ENCODE measurements around the gene SLC4A3.
"Not testable (repeated sequence)": the region's sequence is repeated elsewhere in the genome, so short reads cannot be mapped to it uniquely, and the experiment has no call there.

SLC4A3 gene

DNA sequence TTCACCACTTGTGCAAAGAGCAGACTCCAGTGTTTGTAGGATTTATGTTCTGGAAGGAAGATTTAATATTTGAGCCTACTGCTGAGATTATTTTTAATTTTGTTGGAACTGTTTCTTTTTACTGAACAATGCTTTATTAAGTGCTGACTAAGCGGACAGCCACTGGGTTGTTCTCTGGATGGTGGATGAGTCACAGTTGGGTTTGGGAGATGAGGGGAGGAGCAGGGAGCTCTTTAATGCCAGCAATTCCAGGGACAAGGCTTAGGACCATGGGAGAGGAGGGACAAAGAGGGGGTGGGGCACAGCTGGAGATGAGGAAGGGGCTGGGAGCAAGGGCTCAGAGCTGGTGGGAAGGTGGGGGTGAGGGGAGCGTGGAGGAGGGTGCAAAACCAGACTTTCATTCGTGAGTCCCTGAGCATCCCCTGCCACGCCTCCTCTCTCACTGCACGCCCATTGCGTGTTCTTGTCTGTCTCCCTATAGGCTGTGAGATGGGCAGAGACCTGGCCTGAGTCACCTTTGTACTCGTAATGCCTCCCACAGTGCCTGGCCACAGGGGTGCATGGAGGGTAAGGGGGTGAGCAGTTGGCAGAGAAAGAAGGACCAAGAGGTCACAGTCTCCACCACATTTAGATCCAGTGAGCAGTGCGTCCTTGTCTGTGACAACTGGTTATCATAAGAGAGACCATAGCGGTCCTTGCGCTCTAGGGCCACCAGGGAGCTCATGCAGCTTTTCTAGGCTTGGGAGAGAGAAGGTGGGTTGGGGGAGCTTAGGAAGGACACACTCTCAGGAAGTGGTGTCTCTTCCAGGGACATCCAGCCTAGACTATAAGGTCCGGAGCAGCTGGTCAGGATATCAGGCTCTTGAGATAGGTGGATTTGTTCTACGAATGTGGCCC, 18.4 kb downstream of the SLC4A3 start:
- DNase-seq (ENCODE audit: low spot score in 2 of 2) (no peak), ATAC-seq (no peak)
- Mint-ChIP-seq H3K36me3 (no peaks in the 10 kb centered on the region), H3K4me3 (no peak overlapping the region), H3K4me1 (peaks cover 11% of the 10 kb centered on the region), H3K9me3 (no peaks in the 10 kb centered on the region), H3K27ac (no peak overlapping the region)

DNA sequence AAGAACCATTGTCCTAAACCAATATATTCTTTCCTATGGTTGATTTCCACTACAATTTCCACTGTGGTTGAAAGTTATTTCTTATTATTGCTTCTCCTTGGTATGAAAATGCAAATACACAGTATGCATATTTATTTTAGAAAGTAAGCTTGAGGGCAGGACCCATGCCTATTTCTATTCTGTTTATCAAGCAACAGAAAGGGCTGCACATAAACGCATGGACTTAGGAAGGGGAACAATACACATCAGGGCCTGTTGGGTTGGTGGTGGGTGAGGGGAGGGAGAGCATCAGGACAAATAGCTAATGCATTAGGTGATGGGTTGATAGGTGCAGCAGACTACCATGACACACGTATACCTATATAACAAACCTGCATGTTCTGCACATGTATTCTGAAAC, 20.7 kb downstream of the SLC4A3 start:
- Mint-ChIP-seq H3K9me3 (no peaks in the 10 kb centered on the region), H3K27ac (no peak overlapping the region), H3K4me3 (no peak overlapping the region), H3K4me1 (no peaks in the 10 kb centered on the region), H3K36me3 (no peaks in the 10 kb centered on the region)
- DNase-seq (ENCODE audit: low spot score in 2 of 2) (no peak), ATAC-seq (no peak)

DNA sequence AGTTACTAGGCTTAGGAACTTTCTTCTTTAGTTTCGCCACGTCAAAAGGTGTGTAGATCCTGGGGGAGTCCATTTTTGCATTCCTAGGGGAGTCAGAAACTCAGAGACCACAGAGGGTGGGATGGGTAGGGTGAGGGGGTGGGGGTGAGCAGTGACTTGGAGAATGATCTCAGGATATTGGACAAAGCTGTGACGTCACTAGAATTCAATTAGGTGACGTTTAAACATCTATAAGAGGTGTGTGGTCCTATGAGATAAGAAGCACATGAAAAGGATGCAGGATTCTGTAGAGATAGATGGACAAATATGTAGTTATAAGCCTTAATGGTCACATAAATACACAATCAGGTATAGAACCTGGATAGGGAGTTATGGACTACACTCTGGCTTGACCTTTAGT, 21.5 kb downstream of the SLC4A3 start:
- Mint-ChIP-seq H3K27ac (no peak overlapping the region), H3K4me3 (no peak overlapping the region), H3K4me1 (no peaks in the 10 kb centered on the region), H3K36me3 (no peaks in the 10 kb centered on the region), H3K9me3 (no peaks in the 10 kb centered on the region)
- DNase-seq (ENCODE audit: low spot score in 2 of 2), result no peak
- no peak for ATAC-seq

DNA sequence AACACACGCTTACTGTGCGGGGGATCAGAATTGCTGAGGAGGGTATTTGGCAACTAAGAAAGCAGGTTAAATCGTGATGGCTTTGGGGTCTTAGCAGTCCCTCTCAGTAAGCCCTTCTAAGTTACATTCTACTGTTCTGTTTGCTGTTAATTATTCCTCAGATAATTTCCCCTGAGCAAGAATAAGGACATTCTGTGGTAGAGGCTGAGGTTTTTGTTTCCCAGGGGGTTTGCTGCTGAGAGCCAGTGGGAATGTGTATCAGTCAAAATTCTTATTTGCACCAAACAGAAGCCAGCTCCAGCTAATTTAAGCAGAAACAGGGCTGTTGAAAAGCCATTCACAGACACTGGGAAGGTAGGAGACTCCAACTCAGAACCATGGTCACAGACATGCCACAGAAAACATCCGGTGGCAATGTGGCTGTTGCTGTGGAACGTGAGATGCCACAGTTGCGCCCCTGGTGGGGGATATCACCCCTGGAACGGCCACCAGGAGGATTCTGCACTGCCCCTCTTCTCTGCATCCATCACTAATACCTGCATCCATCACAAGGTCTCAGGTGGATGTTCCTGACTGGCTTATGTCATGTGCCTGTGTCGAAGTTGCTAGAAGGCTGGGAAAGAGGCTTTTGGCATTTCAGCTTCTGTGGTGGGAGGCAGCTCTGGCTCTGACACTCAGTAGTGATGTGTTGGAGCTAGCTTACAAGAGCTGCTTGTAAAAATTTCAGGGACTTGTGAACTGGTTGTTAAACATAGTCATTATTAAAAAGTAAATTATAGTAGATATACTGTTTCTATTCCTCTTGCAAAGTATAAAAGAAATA, 23.2 kb downstream of the SLC4A3 start:
- Mint-ChIP-seq H3K27ac (no peak overlapping the region), H3K36me3 (no peaks in the 10 kb centered on the region), H3K4me3 (no peak overlapping the region), H3K9me3 (no peaks in the 10 kb centered on the region), H3K4me1 (no peaks in the 10 kb centered on the region)
- no peak for DNase-seq (ENCODE audit: low spot score in 2 of 2)
- ATAC-seq, result no peak

DNA sequence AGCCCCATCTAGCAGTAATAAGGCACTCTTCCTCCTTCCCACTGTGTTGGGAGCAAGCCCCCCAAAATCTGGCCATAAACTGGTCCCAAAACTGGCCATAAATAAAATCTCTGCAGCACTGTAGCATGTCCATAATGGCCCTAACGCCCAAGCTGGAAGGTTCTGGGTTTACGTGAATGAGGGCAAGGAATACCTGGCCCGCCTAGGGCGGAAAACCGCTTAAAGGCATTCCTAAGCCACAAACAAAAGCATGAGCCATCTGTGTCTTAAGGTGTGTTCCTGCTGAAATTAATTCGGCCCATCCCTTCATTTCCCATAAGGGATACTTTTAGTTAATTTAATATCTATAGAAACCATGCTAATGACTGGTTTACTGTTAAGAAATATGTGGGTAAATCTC, 24.2 kb downstream of the SLC4A3 start:
- not testable (repeated sequence) for H3K36me3 Mint-ChIP-seq; ATAC-seq; DNase-seq (ENCODE audit: low spot score in 2 of 2); H3K9me3 Mint-ChIP-seq; H3K27ac Mint-ChIP-seq; H3K4me1 Mint-ChIP-seq; H3K4me3 Mint-ChIP-seq

DNA sequence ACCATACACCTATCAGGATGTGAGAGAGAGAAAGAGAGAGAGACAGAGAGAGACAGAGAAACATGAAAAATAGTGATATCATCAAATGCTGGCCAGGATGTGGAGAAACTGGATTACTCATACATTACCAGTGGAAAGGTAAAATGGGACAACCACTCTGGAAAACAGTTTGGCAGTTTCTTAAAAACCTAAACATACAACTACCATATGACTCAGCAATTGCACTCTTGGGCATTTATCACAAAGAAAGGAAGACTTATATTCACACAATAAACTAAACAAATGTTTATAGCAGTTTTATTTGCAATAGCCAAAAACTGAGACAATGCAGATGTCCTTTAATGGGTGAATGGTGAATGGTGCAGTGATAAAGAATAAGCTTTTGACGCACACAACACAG, 29.1 kb downstream of the SLC4A3 start:
- Mint-ChIP-seq H3K36me3 (no peaks in the 10 kb centered on the region), H3K4me1 (no peaks in the 10 kb centered on the region), H3K9me3 (peaks cover 3% of the 10 kb centered on the region), H3K27ac (no peak overlapping the region), H3K4me3 (no peak overlapping the region)
- DNase-seq (ENCODE audit: low spot score in 2 of 2) (no peak), ATAC-seq (no peak)

DNA sequence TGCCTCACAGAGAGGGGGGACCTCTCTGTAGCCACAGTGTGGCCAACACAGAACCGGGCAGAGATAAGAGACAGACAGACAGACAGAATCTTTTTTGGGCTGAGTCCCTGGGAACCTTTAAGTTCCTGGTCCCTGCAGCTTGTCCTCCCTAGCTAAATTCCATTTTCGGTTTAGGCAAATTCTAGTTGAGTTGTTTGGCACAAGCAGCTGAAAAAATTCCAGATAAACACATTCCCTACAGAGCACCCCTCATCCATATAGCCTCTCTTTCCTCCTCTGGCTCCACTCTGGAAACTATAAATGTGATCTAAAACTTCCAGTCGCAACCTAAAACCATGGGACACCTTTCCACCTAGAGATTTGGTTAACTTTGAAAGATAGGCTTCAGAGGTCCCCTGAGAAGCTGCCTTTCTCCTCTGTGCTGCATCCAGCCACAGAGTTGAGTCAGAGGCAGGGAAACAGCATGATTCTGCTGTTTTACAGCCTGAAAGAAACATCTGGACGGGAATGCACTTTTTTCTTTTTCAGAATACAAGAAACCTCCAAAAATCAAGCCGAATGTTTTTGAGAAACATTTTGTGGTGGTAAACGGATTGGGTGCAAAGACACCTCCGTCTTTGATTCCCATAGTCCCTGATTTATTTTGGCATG, 30.9 kb downstream of the SLC4A3 start:
- Mint-ChIP-seq H3K9me3 (peaks cover 6% of the 10 kb centered on the region), H3K4me3 (no peak overlapping the region), H3K4me1 (no peaks in the 10 kb centered on the region), H3K36me3 (no peaks in the 10 kb centered on the region), H3K27ac (no peak overlapping the region)
- ATAC-seq (no peak), DNase-seq (ENCODE audit: low spot score in 2 of 2) (no peak)

DNA sequence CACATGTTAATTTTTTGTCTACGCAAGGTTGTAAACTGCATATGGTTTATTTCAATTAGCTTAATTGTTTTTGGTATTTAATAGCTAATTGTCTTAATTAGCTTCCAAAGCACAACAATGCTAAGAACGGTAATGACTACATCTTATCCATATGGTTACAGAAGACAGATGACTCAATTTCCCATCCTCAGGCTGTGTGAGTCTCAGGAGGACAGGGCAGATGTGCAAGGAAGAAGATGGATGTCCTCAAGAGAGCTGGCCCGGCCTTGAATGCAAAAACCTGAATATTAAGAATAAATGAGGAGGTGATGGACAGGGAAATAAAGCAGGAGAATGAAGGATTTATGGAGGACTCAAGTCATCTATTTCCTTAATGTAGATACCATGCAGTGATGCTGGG, 31.4 kb downstream of the SLC4A3 start:
- ATAC-seq (no peak), DNase-seq (ENCODE audit: low spot score in 2 of 2) (no peak)
- H3K9me3 Mint-ChIP-seq, result peaks cover 6% of the 10 kb centered on the region
- no peak overlapping the region for H3K27ac Mint-ChIP-seq
- no peaks in the 10 kb centered on the region for H3K36me3 Mint-ChIP-seq
- H3K4me1 Mint-ChIP-seq, result no peaks in the 10 kb centered on the region
- H3K4me3 Mint-ChIP-seq, result no peak overlapping the region

DNA sequence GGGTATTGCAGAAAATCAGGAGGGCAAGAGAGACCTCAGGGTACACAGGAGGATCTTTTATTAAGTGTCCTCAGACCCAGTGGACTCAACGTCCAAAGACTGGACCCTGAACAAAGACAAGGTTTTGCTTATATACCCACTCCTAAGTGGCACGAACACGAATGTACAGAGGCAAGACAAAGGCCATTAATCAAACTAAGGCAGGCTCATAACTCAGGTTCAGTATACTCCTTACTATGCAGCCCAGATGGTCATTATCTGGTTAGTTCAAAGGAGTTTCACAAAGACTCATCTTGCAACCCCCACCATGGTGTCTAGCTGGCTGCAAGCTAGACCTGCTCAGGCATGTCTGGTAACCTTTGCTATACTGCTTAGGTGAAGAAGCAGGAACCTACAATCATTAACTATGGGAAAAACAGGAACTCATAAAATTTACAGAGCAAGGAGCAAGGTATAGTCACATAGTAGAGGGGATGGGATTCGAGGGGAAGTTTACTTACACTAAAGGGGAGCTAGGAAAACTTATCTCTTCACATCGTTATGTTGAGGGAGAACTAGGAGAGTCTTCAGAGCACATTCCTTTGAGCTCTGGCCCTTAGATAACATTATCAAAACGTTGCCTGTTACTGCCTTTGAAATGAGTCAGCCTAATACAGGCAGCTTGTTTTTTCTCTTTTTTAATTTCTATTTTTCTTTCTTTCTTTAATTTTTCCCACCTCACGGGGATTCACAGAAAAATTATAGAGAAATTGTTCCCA, 33.9 kb downstream of the SLC4A3 start:
- Mint-ChIP-seq H3K4me1 (no peaks in the 10 kb centered on the region), H3K27ac (no peak overlapping the region), H3K4me3 (no peak overlapping the region), H3K9me3 (peaks cover 6% of the 10 kb centered on the region), H3K36me3 (no peaks in the 10 kb centered on the region)
- DNase-seq (ENCODE audit: low spot score in 2 of 2) (no peak), ATAC-seq (no peak)

DNA sequence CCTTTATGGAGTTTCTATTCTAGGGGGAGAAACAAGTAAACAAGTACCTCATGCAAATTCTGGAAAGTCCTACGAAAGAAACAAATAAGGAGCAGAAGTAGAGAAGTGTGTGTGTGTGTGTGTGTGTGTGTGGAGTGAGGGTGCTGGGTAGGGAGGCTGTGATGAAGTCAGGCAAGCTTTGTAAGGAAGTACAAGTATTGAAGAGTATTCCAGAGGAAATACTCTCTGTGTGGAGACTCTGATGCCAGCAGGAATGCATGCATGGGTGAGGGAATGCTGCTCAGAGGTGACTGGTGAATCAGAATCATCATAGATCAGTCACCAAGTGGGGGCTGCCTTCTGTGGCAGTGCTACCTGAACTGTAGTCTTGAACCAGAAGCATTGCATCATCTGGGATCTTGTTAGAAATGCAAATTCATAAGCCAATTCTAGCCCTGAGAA, 34.5 kb downstream of the SLC4A3 start:
- DNase-seq (ENCODE audit: low spot score in 2 of 2) (no peak), ATAC-seq (no peak)
- Mint-ChIP-seq H3K27ac (no peak overlapping the region), H3K36me3 (no peaks in the 10 kb centered on the region), H3K4me1 (no peaks in the 10 kb centered on the region), H3K9me3 (peaks cover 6% of the 10 kb centered on the region), H3K4me3 (no peak overlapping the region)

DNA sequence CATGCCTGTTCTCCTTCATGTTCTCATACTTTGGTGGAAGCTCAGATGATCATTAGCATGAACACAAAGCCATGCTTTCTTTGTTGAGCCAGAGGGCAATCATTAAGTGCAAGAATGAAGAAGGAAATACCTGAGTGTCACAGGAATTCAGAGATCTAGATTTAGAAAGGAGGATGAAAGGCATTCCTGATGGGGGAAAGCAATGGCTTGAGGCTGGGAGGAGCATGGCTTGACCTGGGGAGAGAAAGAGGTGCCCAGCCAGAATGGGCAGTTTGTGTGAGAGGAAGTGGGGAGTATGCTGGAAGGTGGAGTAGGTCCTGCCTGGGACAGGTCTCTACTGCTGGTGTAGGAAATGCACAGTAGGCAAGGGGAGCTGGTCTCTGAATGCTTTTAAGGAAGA, 35.1 kb downstream of the SLC4A3 start:
- Mint-ChIP-seq H3K4me1 (no peaks in the 10 kb centered on the region), H3K4me3 (no peak overlapping the region), H3K36me3 (no peaks in the 10 kb centered on the region), H3K27ac (no peak overlapping the region), H3K9me3 (peaks cover 6% of the 10 kb centered on the region)
- DNase-seq (ENCODE audit: low spot score in 2 of 2), result no peak
- ATAC-seq, result no peak

DNA sequence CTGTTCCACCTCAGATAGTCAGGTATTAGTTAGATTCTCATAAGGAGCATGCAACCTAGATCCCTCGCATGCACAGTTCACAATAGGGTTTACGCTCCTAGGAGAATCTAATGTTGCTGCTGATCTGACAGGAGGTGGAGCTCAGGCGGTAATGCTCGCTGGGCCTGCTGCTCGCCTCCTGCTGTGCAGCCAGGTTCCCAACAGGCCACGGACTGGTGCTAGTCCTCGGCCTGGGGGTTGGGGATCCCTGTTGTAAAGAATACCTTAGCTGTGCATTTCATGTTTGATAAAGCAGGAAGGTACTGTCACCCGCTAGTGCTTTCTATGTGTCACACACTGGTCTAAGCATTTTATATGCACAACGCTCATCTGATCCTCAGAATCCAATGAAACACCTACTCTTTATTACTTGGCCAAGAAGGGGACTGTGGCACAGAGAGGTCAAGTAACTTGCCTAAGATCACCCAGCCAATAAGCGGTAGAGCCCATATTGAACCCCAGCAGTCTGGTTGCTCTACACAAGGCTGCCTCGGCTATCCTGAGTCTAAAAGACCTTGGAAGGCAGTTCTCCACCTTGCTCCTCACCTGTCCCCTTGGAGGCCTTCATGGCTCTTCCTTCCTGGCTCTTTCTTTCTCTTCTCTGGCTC, 35.8 kb downstream of the SLC4A3 start:
- ATAC-seq (no peak), DNase-seq (ENCODE audit: low spot score in 2 of 2) (no peak)
- Mint-ChIP-seq H3K4me1 (no peaks in the 10 kb centered on the region), H3K9me3 (peaks cover 6% of the 10 kb centered on the region), H3K27ac (no peak overlapping the region), H3K36me3 (no peaks in the 10 kb centered on the region), H3K4me3 (no peak overlapping the region)

DNA sequence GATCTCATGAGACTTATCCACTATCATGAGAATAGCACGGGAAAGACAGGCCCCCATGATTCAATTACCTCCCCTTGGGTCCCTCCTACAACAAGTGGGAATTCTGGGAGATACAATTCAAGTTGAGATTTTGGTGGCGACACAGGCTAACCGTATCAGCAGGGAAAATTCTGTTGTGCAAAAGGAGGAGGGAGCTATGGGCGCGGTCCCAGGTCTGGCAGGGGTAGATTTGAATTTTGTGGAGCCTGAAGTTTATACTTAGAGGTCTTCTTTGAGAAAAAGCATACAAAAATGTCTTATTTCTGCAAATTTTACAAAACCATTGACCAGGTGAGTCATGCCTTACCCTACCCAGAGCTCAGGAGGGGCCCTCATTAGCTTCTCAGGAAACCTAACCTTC, 36.6 kb downstream of the SLC4A3 start:
- Mint-ChIP-seq H3K27ac (no peak overlapping the region), H3K4me1 (no peaks in the 10 kb centered on the region), H3K4me3 (no peak overlapping the region), H3K9me3 (peaks cover 6% of the 10 kb centered on the region), H3K36me3 (no peaks in the 10 kb centered on the region)
- ATAC-seq (no peak), DNase-seq (ENCODE audit: low spot score in 2 of 2) (no peak)

DNA sequence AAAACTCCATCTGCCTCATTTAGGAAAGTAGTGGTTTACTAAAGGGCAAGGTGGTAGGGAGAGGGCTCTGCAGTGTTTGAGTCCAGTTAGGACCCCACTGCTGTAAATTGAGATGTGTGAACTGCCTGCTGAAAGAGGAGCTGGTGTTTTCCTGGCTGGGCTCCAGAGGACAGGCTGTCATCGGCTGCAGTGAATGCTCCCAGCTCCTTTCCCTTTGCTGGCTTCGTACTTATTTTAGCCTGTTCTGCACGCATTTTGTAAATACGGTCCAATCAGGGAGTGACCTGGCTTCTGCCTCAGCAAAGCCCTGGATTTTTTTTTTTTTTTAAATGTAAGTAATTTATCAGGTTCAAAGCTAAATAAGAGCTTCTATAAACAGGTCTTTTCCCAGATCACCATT, 37.5 kb downstream of the SLC4A3 start:
- Mint-ChIP-seq H3K9me3 (peaks cover 6% of the 10 kb centered on the region), H3K36me3 (no peaks in the 10 kb centered on the region), H3K4me3 (no peak overlapping the region), H3K4me1 (no peaks in the 10 kb centered on the region), H3K27ac (no peak overlapping the region)
- no peak for ATAC-seq
- no peak for DNase-seq (ENCODE audit: low spot score in 2 of 2)

DNA sequence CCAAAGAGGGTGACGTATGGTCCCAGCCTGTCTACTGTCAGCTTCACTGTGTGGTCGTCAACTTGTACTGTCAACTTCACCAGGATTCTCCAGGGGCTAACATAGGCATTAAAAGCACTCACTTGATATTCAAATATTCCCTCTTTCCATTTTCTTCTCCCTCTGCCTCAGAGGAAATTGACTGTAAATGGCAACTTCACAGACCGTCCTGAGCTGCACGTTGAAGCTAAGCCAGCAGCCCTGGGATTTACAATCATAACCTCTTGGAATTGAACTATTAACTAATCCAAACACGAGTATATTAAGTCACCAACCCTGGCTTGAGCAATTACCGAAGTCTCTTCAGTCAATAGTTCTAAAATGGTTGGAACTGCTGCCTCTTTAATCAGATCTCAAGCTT, 38.5 kb downstream of the SLC4A3 start:
- ATAC-seq (no peak), DNase-seq (ENCODE audit: low spot score in 2 of 2) (no peak)
- peaks cover 6% of the 10 kb centered on the region for H3K9me3 Mint-ChIP-seq
- H3K36me3 Mint-ChIP-seq, result no peaks in the 10 kb centered on the region
- no peaks in the 10 kb centered on the region for H3K4me1 Mint-ChIP-seq
- H3K27ac Mint-ChIP-seq, result no peak overlapping the region
- no peak overlapping the region for H3K4me3 Mint-ChIP-seq

All from stimulated activated effector memory CD8-positive, alpha-beta T cell treated with anti-CD3 and anti-CD28 coated beads, Interleukin-12 subunit alpha, Interleukin-12 subunit beta, amount 100 ng/mL, for 72 hours (primary cell).